SW 1271 (cell line): ENCODE results near the gene ZDHHC11.
"Not testable (repeated sequence)": the region's sequence is repeated elsewhere in the genome, so short reads cannot be mapped to it uniquely, and the experiment has no call there.

ENCODE experiments used
- DNase-seq, 2 experiments: peaks; one replicate each; lab custom pipeline; 2025; lab: John Stamatoyannopoulos, UW

Gene ZDHHC11

GRCh38 chr5:761059-761771 lies 89.6 kb downstream of the ZDHHC11 start:
- no peak for DNase-seq

GRCh38 chr5:760363-761058 lies 90.3 kb downstream of the ZDHHC11 start:
- DNase-seq = no peak

GRCh38 chr5:759781-760362 lies 90.9 kb downstream of the ZDHHC11 start:
- DNase-seq = no peak

GRCh38 chr5:759111-759751 lies 91.6 kb downstream of the ZDHHC11 start:
- no peak for DNase-seq

GRCh38 chr5:758698-759053 lies 92.1 kb downstream of the ZDHHC11 start:
- DNase-seq = no peak

GRCh38 chr5:757931-758697 lies 92.7 kb downstream of the ZDHHC11 start:
- no peak for DNase-seq

- DNase-seq = no peak
Measured at GRCh38 chr5:757346-757930, 93.3 kb downstream of the ZDHHC11 start.

- DNase-seq = no peak
Measured at GRCh38 chr5:756865-757345, 93.9 kb downstream of the ZDHHC11 start.

- DNase-seq = no peak
Measured at GRCh38 chr5:756171-756570, 94.6 kb downstream of the ZDHHC11 start.

GRCh38 chr5:754143-754632 lies 96.6 kb downstream of the ZDHHC11 start:
- DNase-seq = not testable (repeated sequence)

GRCh38 chr5:753567-754142 lies 97.1 kb downstream of the ZDHHC11 start:
- DNase-seq = not testable (repeated sequence)

GRCh38 chr5:752532-753115 lies 98.2 kb downstream of the ZDHHC11 start:
- not testable (repeated sequence) for DNase-seq

GRCh38 chr5:751992-752391 lies 98.8 kb downstream of the ZDHHC11 start:
- not testable (repeated sequence) for DNase-seq

- DNase-seq = no peak
Measured at GRCh38 chr5:751496-751895, 99.3 kb downstream of the ZDHHC11 start.

GRCh38 chr5:750226-750625 lies 100.6 kb downstream of the ZDHHC11 start:
- not testable (repeated sequence) for DNase-seq

- no peak for DNase-seq
Measured at GRCh38 chr5:749101-749670, 101.6 kb downstream of the ZDHHC11 start.

- DNase-seq = not testable (repeated sequence)
Measured at GRCh38 chr5:748011-748980, 102.5 kb downstream of the ZDHHC11 start.

- not testable (repeated sequence) for DNase-seq
Measured at GRCh38 chr5:747303-747844, 103.4 kb downstream of the ZDHHC11 start.
